Heart left ventricle (tissue), 16 donors: ENCODE measurements around the gene TMEM170B. TPM values are rescaled to one million over a fixed set of nuclear protein-coding genes. Genes with fewer than 3 reads are reported as not detected.
A peak's percentile ranks its signal among the peaks of the same experiment; 100 is the strongest.

ENCODE experiments used
- ATAC-seq, 4 donors: fragments of 200-7000 bp; cut with Tn5 transposase; one replicate each; pipeline ENCODE4 v1.9.1; 2020 to 2022; ENCODE audit warnings: moderate library complexity in 4 of 4, mild to moderate bottlenecking in 3 of 4, moderate number of reproducible peaks in 1 of 4
- DNase-seq, 5 donors: peaks; one replicate each; pipeline ENCODE4 v3.0.0-alpha.2; 2020
- H3K27ac ChIP-seq, 12 donors: fragments of 200-600 bp; sonication (generic) in 4 of 12; one replicate each; pipeline versions ENCODE4 v1.5.0 to v1.8.0; 2016 to 2022; ENCODE audit warnings: mild to moderate bottlenecking in 2 of 12
- H3K27me3 ChIP-seq, 9 donors: fragments of 200-600 bp; sonication (generic) in 2 of 9; one replicate each; pipeline versions ENCODE4 v1.5.1 to v1.8.0; 2016 to 2022; ENCODE audit warnings: mild to moderate bottlenecking in 3 of 9
- H3K36me3 ChIP-seq, 9 donors: fragments of 200-600 bp; sonication (generic) in 2 of 9; one replicate each; pipeline versions ENCODE4 v1.5.0 to v1.8.0; 2018 to 2022; ENCODE audit warnings: mild to moderate bottlenecking in 2 of 9
- H3K4me1 ChIP-seq, 12 donors: fragments of 200-600 bp; sonication (generic) in 4 of 12; one replicate each; pipeline versions ENCODE4 v1.5.0 to v1.8.0; 2016 to 2022; ENCODE audit warnings: mild to moderate bottlenecking in 3 of 12
- H3K4me3 ChIP-seq, 12 donors: fragments of 200-600 bp; sonication (generic) in 4 of 12; one replicate each; pipeline versions ENCODE4 v1.5.0 to v1.8.0; 2017 to 2022; ENCODE audit warnings: mild to moderate bottlenecking in 9 of 12, moderate library complexity in 4 of 12
- H3K9me3 ChIP-seq, 12 donors: fragments of 200-600 bp; sonication (generic) in 4 of 12; one replicate each; pipeline versions ENCODE4 v1.5.0 to v1.8.0; 2016 to 2022; ENCODE audit warnings: mild to moderate bottlenecking in 1 of 12
- CTCF ChIP-seq, 12 donors: fragments of 200-600 bp; sonication (generic) in 4 of 12; IDR thresholded peaks; one replicate each; pipeline versions ENCODE4 v1.5.0 to v1.8.0; 2018 to 2022; ENCODE audit warnings: antibody characterized with exemption in 12 of 12, mild to moderate bottlenecking in 5 of 12
- POLR2A ChIP-seq, 2 donors: fragments of 450-650 bp; IDR thresholded peaks; one replicate each; pipeline ENCODE4 v1.6.1; 2017; ENCODE audit warnings: antibody characterized with exemption in 2 of 2, mild to moderate bottlenecking in 2 of 2, moderate library complexity in 2 of 2
- WGBS, 4 donors: extraction: QIAGEN DNeasy Blood & Tissue Kit in 2 of 4; methylation state at CpG; one replicate each; pipeline versions ENCODE4 v1.1.5 to v1.1.7; 2013 to 2018; 5-methylcytosine and 5-hydroxymethylcytosine counted together
- intact Hi-C, 10 donors: fragments of 100-400 bp; cut with DNase I; formaldehyde crosslinking; loops; one replicate each; pipeline versions ENCODE4 v1.11.1 to v1.14.2; 2022
- polyA plus RNA-seq, 2 donors: library from polyadenylated mRNA; stranded (reverse); fragments of 200-250 nt; gene quantifications; one replicate each; pipeline ENCODE4 v1.2.3, GENCODE V29; 2013
- total RNA-seq, 9 donors: library from RNA; depleted of rRNA in 2 of 9; stranded (reverse); fragments of >200 nt in 2 of 9; fragmentation: NEBNext Ultra II Directional in 3 of 9; extraction: Animal tissue kit (Norgen Biotek cat#: 25700) in 3 of 9; gene quantifications; one replicate each; pipeline versions ENCODE4 v1.1.0 to v1.2.4, GENCODE V29; 2016 to 2023
- donor health status: ischemic (EF 13 %, LVEDD 7.1; RV severe dilation, severe dysfunction).
- donor health status: healthy with polysubstance abuse.
- donor health status: DM: no; HTN: yes; CAD: no.
- donor health status: DM: no; HTN: no; CAD: no.
- donor health status: ischemic (EF 25% LVEDD 6.9; RV normal size, moderate dysfunction).
- donor health status: ischemic (EF 25% LVEDD 5.7; RV mildly dilated, moderate dysfunction).
- donor health status: healthy.
- donor health status: DM: yes; HTN: yes; CAD: no.
- donor health status: ischemic (EF 35%, LVEDD 5.7; RV mildly dilated, moderate dysfunction).
- donor health status: nonischemic (EF 11% LVEDD 7.7; RV severe dilation, severe dysfunction).
- donor health status: DM: yes; HTN: yes; CAD: no.
- donor health status: PGD.
- donor health status: ischemic (EF 29% LVEDD 5.4; RV normal size, mild dysfunction).
- donor health status: nonischemic (EF 23%, LVEDD 6.1; RV moderate dilation, normal function).

Gene TMEM170B
- total and polyA plus RNA-seq, 11 donors, result 1.0 to 5.9 (median 3.9) TPM

- DNase-seq, result no peak
Measured at GRCh38 chr6:11527274-11527870, 10.2 kb upstream of the TMEM170B start.

GRCh38 chr6:11528996-11529395 lies 8.6 kb upstream of the TMEM170B start:
- H3K9me3 ChIP-seq, result no peaks in the 10 kb centered on the region
- ATAC-seq (no peak), DNase-seq (no peak)
- H3K36me3 ChIP-seq, result no peaks in the 10 kb centered on the region
- intact Hi-C loops, result no loop called here
- H3K27ac ChIP-seq, result no peak overlapping the region
- no peak overlapping the region for H3K4me3 ChIP-seq
- no peaks in the 10 kb centered on the region for H3K27me3 ChIP-seq
- TF ChIP-seq POLR2A (IDR thresholded peaks at IDR 0.05) (no peak), CTCF (IDR thresholded peaks at IDR 0.05) (no peak)
- 67 to 90% (median 68%) methylated on average over 2 of the region's 2 CpGs for WGBS, 4 donors
- peaks cover 0 to 15% (median 0%) of the 10 kb centered on the region in 12 donors for H3K4me1 ChIP-seq

More at GRCh38 chr6:11527274-11527870, 10.2 kb upstream of the TMEM170B start:
- Histone ChIP-seq H3K27me3 (no peaks in the 10 kb centered on the region), H3K4me3 (no peak overlapping the region), H3K9me3 (no peaks in the 10 kb centered on the region), H3K36me3 (no peaks in the 10 kb centered on the region), H3K27ac (no peak overlapping the region), H3K4me1 (peaks cover 0 to 26% (median 0%) of the 10 kb centered on the region in 12 donors)
- intact Hi-C loops, result no loop called here
- TF ChIP-seq CTCF (IDR thresholded peaks at IDR 0.05) (no peak), POLR2A (IDR thresholded peaks at IDR 0.05) (no peak)
- no peak for ATAC-seq

GRCh38 chr6:11532097-11532496 lies 5.5 kb upstream of the TMEM170B start:
- Histone ChIP-seq H3K36me3 (no peaks in the 10 kb centered on the region), H3K27me3 (no peaks in the 10 kb centered on the region), H3K4me1 (peaks cover 0 to 9% (median 5%) of the 10 kb centered on the region in 12 donors), H3K27ac (no peak overlapping the region), H3K9me3 (no peaks in the 10 kb centered on the region), H3K4me3 (no peak overlapping the region)
- ATAC-seq (peak in 3 of 4 donors; percentile 45 to 70 (median 56)), DNase-seq (peak in 1 of 5 donors; percentile 30)
- WGBS, 4 donors, result 30 to 52% (median 41%) methylated on average over 3 of the region's 3 CpGs
- TF ChIP-seq POLR2A (IDR thresholded peaks at IDR 0.05) (no peak), CTCF (IDR thresholded peaks at IDR 0.05) (no peak)
- intact Hi-C loops, result no loop called here

GRCh38 chr6:11534561-11534960 lies 3.0 kb upstream of the TMEM170B start:
- Histone ChIP-seq H3K4me3 (no peak overlapping the region), H3K36me3 (no peaks in the 10 kb centered on the region), H3K4me1 (peaks cover 0 to 17% (median 8%) of the 10 kb centered on the region in 12 donors), H3K9me3 (no peaks in the 10 kb centered on the region), H3K27me3 (no peaks in the 10 kb centered on the region), H3K27ac (no peak overlapping the region)
- no peak for TF ChIP-seq POLR2A (IDR thresholded peaks at IDR 0.05)
- no peak for TF ChIP-seq CTCF (IDR thresholded peaks at IDR 0.05)
- 91 to 97% (median 94%) methylated on average over 5 of the region's 5 CpGs for WGBS, 4 donors
- no peak for DNase-seq
- ATAC-seq, result no peak
- intact Hi-C loops, result no loop called here
